ENCODE measurements around the gene EPHA1.

Gene EPHA1

GRCh38 chr7:143391462-143392404 is 16.9 kb downstream of the EPHA1 start:
- no peak for TF ChIP-seq CTCF (IDR thresholded peaks at IDR 0.05; ENCODE audit: borderline replicate concordance, control extremely low read depth, extremely low read depth, insufficient read depth, missing control alignments)
- no peak for DNase-seq (ENCODE audit: low spot score)
- in situ Hi-C loops (cut with MboI; ENCODE audit: low sequenced_read_pairs, unreplicated experiment), result no loop called here

- DNase-seq (ENCODE audit: low spot score), result no peak
- in situ Hi-C loops (cut with MboI; ENCODE audit: low sequenced_read_pairs, unreplicated experiment), result no loop called here
- no peak for TF ChIP-seq CTCF (IDR thresholded peaks at IDR 0.05; ENCODE audit: borderline replicate concordance, control extremely low read depth, extremely low read depth, insufficient read depth, missing control alignments)
Observed at GRCh38 chr7:143390773-143391317, 17.8 kb downstream of the EPHA1 start.

- no peak for TF ChIP-seq CTCF (IDR thresholded peaks at IDR 0.05; ENCODE audit: borderline replicate concordance, control extremely low read depth, extremely low read depth, insufficient read depth, missing control alignments)
- DNase-seq (ENCODE audit: low spot score), result no peak
- in situ Hi-C loops (cut with MboI; ENCODE audit: low sequenced_read_pairs, unreplicated experiment), result no loop called here
Observed at GRCh38 chr7:143390104-143390772, 18.4 kb downstream of the EPHA1 start.

GRCh38 chr7:143389316-143390103 is 19.1 kb downstream of the EPHA1 start:
- in situ Hi-C loops (cut with MboI; ENCODE audit: low sequenced_read_pairs, unreplicated experiment), result no loop called here
- DNase-seq (ENCODE audit: low spot score), result no peak
- TF ChIP-seq CTCF (IDR thresholded peaks at IDR 0.05; ENCODE audit: borderline replicate concordance, control extremely low read depth, extremely low read depth, insufficient read depth, missing control alignments), result no peak

- no peak for TF ChIP-seq CTCF (IDR thresholded peaks at IDR 0.05; ENCODE audit: borderline replicate concordance, control extremely low read depth, extremely low read depth, insufficient read depth, missing control alignments)
- no peak for DNase-seq (ENCODE audit: low spot score)
- in situ Hi-C loops (cut with MboI; ENCODE audit: low sequenced_read_pairs, unreplicated experiment), result no loop called here
Observed at GRCh38 chr7:143388491-143389101, 20.1 kb downstream of the EPHA1 start.

Measured in GM13976 (cell line).